Testis (tissue), 3 donors: Measurements from ENCODE around the gene ANKRD60. TPM values are rescaled to one million over a fixed set of nuclear protein-coding genes. Genes with fewer than 3 reads are reported as not detected.
A peak's percentile ranks its signal among the peaks of the same experiment; 100 is the strongest.

Experiments used
- DNase-seq: peaks from one replicate; pipeline ENCODE4 v3.0.0-alpha.2; 2019
- H3K27ac ChIP-seq, 2 donors: fragments of 200-600 bp; sonication (generic); one replicate each; pipeline ENCODE4 v1.5.1; 2019
- H3K27me3 ChIP-seq: fragments of 200-600 bp; sonication (generic); one replicate; pipeline ENCODE4 v1.5.1; 2019
- H3K36me3 ChIP-seq: fragments of 200-600 bp; sonication (generic); one replicate; pipeline ENCODE4 v1.5.1; 2017; ENCODE audit warnings: low read depth; ENCODE audit errors: missing control alignments
- H3K4me1 ChIP-seq: fragments of 200-600 bp; sonication (generic); one replicate; pipeline ENCODE4 v1.5.1; 2019
- H3K4me3 ChIP-seq, 2 donors: fragments of 200-600 bp; sonication (generic); one replicate each; pipeline ENCODE4 v1.5.1; 2017 to 2019
- H3K9me3 ChIP-seq: fragments of 200-600 bp; sonication (generic); one replicate; pipeline ENCODE4 v1.5.1; 2017
- CTCF ChIP-seq, 3 experiments: fragments of 450-650 bp in 2 of 3; fragments of 200-600 bp in 1 of 3; sonication (generic) in 1 of 3; IDR thresholded peaks; one replicate each; pipeline ENCODE4 v1.5.1; 2016 to 2019; ENCODE audit warnings: antibody characterized with exemption in 3 of 3, mild to moderate bottlenecking in 2 of 3, moderate library complexity in 1 of 3
- POLR2A ChIP-seq: fragments of 450-650 bp; IDR thresholded peaks from one replicate; pipeline ENCODE4 v1.6.1; 2017; ENCODE audit warnings: antibody characterized with exemption, mild to moderate bottlenecking, moderate library complexity
- WGBS, 2 donors: methylation state at CpG; one replicate each; pipeline ENCODE4 v1.1.5; 2018; 5-methylcytosine and 5-hydroxymethylcytosine counted together
- intact Hi-C: fragments of 100-400 bp; cut with DNase I; formaldehyde crosslinking; loops from one replicate; pipeline ENCODE4 v1.15.1; 2023; ENCODE audit warnings: low total_unique reads
- polyA plus RNA-seq: library from polyadenylated mRNA; stranded (reverse); fragments of 350-450 nt; fragmentation: Illumina TruSeq; extraction: RNeasy Lipid Tissue Mini Kit (QIAGEN cat#74804); gene quantifications from one replicate; pipeline ENCODE4 v1.2.3, GENCODE V29; 2014; ENCODE audit warnings: low read depth, low replicate concordance; ENCODE audit not compliant: insufficient read depth
- total RNA-seq, 2 donors: library from RNA; depleted of rRNA; stranded (reverse); fragments of >200 nt; gene quantifications; one replicate each; pipeline ENCODE4 v1.2.3, GENCODE V29; 2016

Gene ANKRD60
- total and polyA plus RNA-seq, 3 donors from 2014 or later = 3.0 to 8.0 (median 7.7) TPM

- no peak for TF ChIP-seq CTCF (IDR thresholded peaks at IDR 0.05)
- no peak for TF ChIP-seq POLR2A
- 58 to 65% methylated on average over 7 of the region's 7 CpGs for WGBS, 2 donors
- intact Hi-C loops = no loop called here
- no peak for DNase-seq
- Histone ChIP-seq H3K27me3 (no peaks in the 10 kb centered on the region), H3K9me3 (no peaks in the 10 kb centered on the region), H3K27ac (no peak overlapping the region), H3K4me1 (no peaks in the 10 kb centered on the region), H3K36me3 (no peaks in the 10 kb centered on the region), H3K4me3 (peak overlapping the region in 1 of 2 donors; percentile 9)
Measured at GRCh38 chr20:58210398-58210747, 18.1 kb downstream of the ANKRD60 start.

- H3K9me3 ChIP-seq = no peaks in the 10 kb centered on the region
- no peaks in the 10 kb centered on the region for H3K36me3 ChIP-seq
- intact Hi-C loops = loop anchor here (2.0 to 10.0 kb wide), 2 partner anchors 613 to 705 kb away; no protein-coding TSS in a partner anchor
- no peaks in the 10 kb centered on the region for H3K4me1 ChIP-seq
- DNase-seq = peak; percentile 91
- TF ChIP-seq CTCF (IDR thresholded peaks at IDR 0.05) (peak; percentile 100), POLR2A (no peak)
- H3K27me3 ChIP-seq = no peaks in the 10 kb centered on the region
- no peak overlapping the region for H3K27ac ChIP-seq
- H3K4me3 ChIP-seq = peak overlapping the region in 1 of 2 donors; percentile 9
- 1 to 4% methylated on average over 42 to 46 of the region's 46 CpGs for WGBS, 2 donors
Measured at GRCh38 chr20:58209652-58210397, 18.6 kb downstream of the ANKRD60 start.

GRCh38 chr20:58208944-58209343 lies 19.5 kb downstream of the ANKRD60 start:
- H3K4me1 ChIP-seq = no peaks in the 10 kb centered on the region
- 68 to 86% methylated on average over 8 of the region's 8 CpGs for WGBS, 2 donors
- DNase-seq = no peak
- H3K27me3 ChIP-seq = no peaks in the 10 kb centered on the region
- no peaks in the 10 kb centered on the region for H3K9me3 ChIP-seq
- H3K4me3 ChIP-seq = no peak overlapping the region
- H3K27ac ChIP-seq = no peak overlapping the region
- intact Hi-C loops = loop anchor here (2.0 to 10.0 kb wide), 2 partner anchors 612 to 704 kb away; no protein-coding TSS in a partner anchor
- H3K36me3 ChIP-seq = no peaks in the 10 kb centered on the region
- TF ChIP-seq POLR2A (no peak), CTCF (IDR thresholded peaks at IDR 0.05) (no peak)

GRCh38 chr20:58205850-58206249 lies 22.6 kb downstream of the ANKRD60 start:
- no peak for TF ChIP-seq POLR2A
- TF ChIP-seq CTCF (IDR thresholded peaks at IDR 0.05) = no peak

GRCh38 chr20:58202044-58202443 lies 26.4 kb downstream of the ANKRD60 start:
- Histone ChIP-seq H3K27me3 (no peaks in the 10 kb centered on the region), H3K36me3 (no peaks in the 10 kb centered on the region), H3K4me3 (no peak overlapping the region), H3K9me3 (no peaks in the 10 kb centered on the region), H3K27ac (no peak overlapping the region), H3K4me1 (no peaks in the 10 kb centered on the region)
- intact Hi-C loops = loop anchor here (10.0 kb wide), 1 partner anchor 697 kb away; no protein-coding TSS in a partner anchor
- no peak for TF ChIP-seq POLR2A
- no peak for TF ChIP-seq CTCF (IDR thresholded peaks at IDR 0.05)
- DNase-seq = no peak

More at GRCh38 chr20:58205850-58206249, 22.6 kb downstream of the ANKRD60 start:
- Histone ChIP-seq H3K27ac (no peak overlapping the region), H3K9me3 (no peaks in the 10 kb centered on the region), H3K4me3 (no peak overlapping the region), H3K36me3 (no peaks in the 10 kb centered on the region), H3K4me1 (no peaks in the 10 kb centered on the region), H3K27me3 (no peaks in the 10 kb centered on the region)
- no peak for DNase-seq
- 57 to 68% methylated on average over 9 to 31 of the region's 31 CpGs for WGBS, 2 donors
- intact Hi-C loops = loop anchor here (10.0 kb wide), 1 partner anchor 701 kb away; no protein-coding TSS in a partner anchor
